Measurements from ENCODE around the gene FXN.

- TF ChIP-seq POLR2AphosphoS5 (IDR thresholded peaks at IDR 0.05) (no peak), EP300 (IDR thresholded peaks at IDR 0.05) (no peak), POLR2A (IDR thresholded peaks at IDR 0.05) (no peak)
- TF ChIP-seq, protein P1, sequence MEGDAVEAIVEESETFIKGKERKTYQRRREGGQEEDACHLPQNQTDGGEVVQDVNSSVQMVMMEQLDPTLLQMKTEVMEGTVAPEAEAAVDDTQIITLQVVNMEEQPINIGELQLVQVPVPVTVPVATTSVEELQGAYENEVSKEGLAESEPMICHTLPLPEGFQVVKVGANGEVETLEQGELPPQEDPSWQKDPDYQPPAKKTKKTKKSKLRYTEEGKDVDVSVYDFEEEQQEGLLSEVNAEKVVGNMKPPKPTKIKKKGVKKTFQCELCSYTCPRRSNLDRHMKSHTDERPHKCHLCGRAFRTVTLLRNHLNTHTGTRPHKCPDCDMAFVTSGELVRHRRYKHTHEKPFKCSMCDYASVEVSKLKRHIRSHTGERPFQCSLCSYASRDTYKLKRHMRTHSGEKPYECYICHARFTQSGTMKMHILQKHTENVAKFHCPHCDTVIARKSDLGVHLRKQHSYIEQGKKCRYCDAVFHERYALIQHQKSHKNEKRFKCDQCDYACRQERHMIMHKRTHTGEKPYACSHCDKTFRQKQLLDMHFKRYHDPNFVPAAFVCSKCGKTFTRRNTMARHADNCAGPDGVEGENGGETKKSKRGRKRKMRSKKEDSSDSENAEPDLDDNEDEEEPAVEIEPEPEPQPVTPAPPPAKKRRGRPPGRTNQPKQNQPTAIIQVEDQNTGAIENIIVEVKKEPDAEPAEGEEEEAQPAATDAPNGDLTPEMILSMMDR (IDR thresholded peaks at IDR 0.05): no peak
These were observed 39.2 kb downstream of the FXN start for GRCh38 chr9:69074801-69075200.
